Neuronal stem cell (in vitro differentiated cells): Measurements from ENCODE around the gene CACNA1C.
A peak's percentile ranks its signal among the peaks of the same experiment; 100 is the strongest.

Experiments
- DNase-seq: peaks from one replicate; pipeline ENCODE4 v3.0.0-alpha.2; 2013; ENCODE audit warnings: low spot score
- H2AFZ ChIP-seq: one replicate; pipeline ENCODE4 v1.6.1; 2013; ENCODE audit warnings: mild to moderate bottlenecking, low read length, inconsistent platforms
- H2AK5ac ChIP-seq: 2 replicates; pipeline ENCODE4 v1.6.1; 2013; ENCODE audit warnings: low read depth, mild to moderate bottlenecking, inconsistent platforms, low read length, moderate library complexity, mixed read lengths
- H2BK120ac ChIP-seq: 2 replicates; pipeline ENCODE4 v1.6.1; 2013; ENCODE audit warnings: low read depth, mild to moderate bottlenecking, inconsistent platforms, low read length, moderate library complexity, mixed read lengths
- H2BK12ac ChIP-seq: one replicate; pipeline ENCODE4 v1.6.1; 2013; ENCODE audit warnings: low read length, inconsistent platforms
- H2BK15ac ChIP-seq: 2 replicates; pipeline ENCODE4 v1.6.1; 2013; ENCODE audit warnings: mild to moderate bottlenecking, low read length, inconsistent platforms, mixed read lengths
- H2BK5ac ChIP-seq: one replicate; pipeline ENCODE4 v1.6.1; 2013; ENCODE audit warnings: inconsistent platforms, mild to moderate bottlenecking, low read length, moderate library complexity
- H3K14ac ChIP-seq: one replicate; pipeline ENCODE4 v1.6.1; 2013; ENCODE audit warnings: low read length, inconsistent platforms
- H3K18ac ChIP-seq: 2 replicates; pipeline ENCODE4 v1.6.1; 2013; ENCODE audit warnings: low read length, inconsistent platforms
- H3K23ac ChIP-seq: 2 replicates; pipeline ENCODE4 v1.6.1; 2013; ENCODE audit warnings: low read depth, mild to moderate bottlenecking, mixed read lengths, low read length, inconsistent platforms; ENCODE audit not compliant: poor library complexity
- H3K27ac ChIP-seq: replicated peaks from 3 replicates; pipeline ENCODE4 v1.5.1; 2013; ENCODE audit warnings: low read length, inconsistent platforms
- H3K27me3 ChIP-seq, 3 experiments: 2 replicates each; pipeline ENCODE4 v1.6.1; 2013; ENCODE audit warnings: low read length in 3 of 3, mild to moderate bottlenecking in 2 of 3, inconsistent platforms in 1 of 3, low read depth in 1 of 3, mixed read lengths in 1 of 3, moderate library complexity in 1 of 3; ENCODE audit not compliant: control insufficient read depth in 3 of 3, insufficient read depth in 3 of 3
- H3K36me3 ChIP-seq, 2 donors: replicated peaks in 1 of 2; 2 replicates each; pipeline ENCODE4 v1.6.1; 2013; ENCODE audit warnings: low read length in 2 of 2; ENCODE audit not compliant: control insufficient read depth in 2 of 2, insufficient read depth in 2 of 2
- H3K4ac ChIP-seq: 2 replicates; pipeline ENCODE4 v1.6.1; 2013; ENCODE audit warnings: inconsistent platforms, mild to moderate bottlenecking, low read length, moderate library complexity
- H3K4me1 ChIP-seq, 2 donors: 1 replicate in 1 of 2; 2 replicates in 1 of 2; pipeline ENCODE4 v1.6.1; 2013; ENCODE audit warnings: low read length in 2 of 2, low read depth in 1 of 2; ENCODE audit not compliant: control insufficient read depth in 2 of 2, insufficient read depth in 1 of 2
- H3K4me2 ChIP-seq: one replicate; pipeline ENCODE4 v1.6.1; 2013; ENCODE audit warnings: mild to moderate bottlenecking, low read length, inconsistent platforms; ENCODE audit not compliant: insufficient read depth, poor library complexity, severe bottlenecking
- H3K4me3 ChIP-seq, 2 donors: 2 replicates each; pipeline ENCODE4 v1.5.1; 2013; ENCODE audit warnings: low read length in 2 of 2, mild to moderate bottlenecking in 2 of 2, inconsistent platforms in 1 of 2, moderate library complexity in 1 of 2
- H3K79me1 ChIP-seq: one replicate; pipeline ENCODE4 v1.6.1; 2013; ENCODE audit warnings: low read depth, mild to moderate bottlenecking, inconsistent platforms, low read length, moderate library complexity
- H3K9ac ChIP-seq: one replicate; pipeline ENCODE4 v1.6.1; 2013; ENCODE audit warnings: mild to moderate bottlenecking, low read depth, low read length, inconsistent platforms; ENCODE audit not compliant: poor library complexity
- H3K9me3 ChIP-seq, 2 donors: replicated peaks in 1 of 2; 2 replicates each; pipeline versions ENCODE3 to v1.6.1; 2013; ENCODE audit warnings: low read length in 2 of 2, mild to moderate bottlenecking in 2 of 2, inconsistent platforms in 1 of 2, low read depth in 1 of 2, mixed read lengths in 1 of 2, moderate library complexity in 1 of 2; ENCODE audit not compliant: control insufficient read depth in 2 of 2, insufficient read depth in 1 of 2
- H4K8ac ChIP-seq: one replicate; pipeline ENCODE4 v1.6.1; 2013; ENCODE audit warnings: low read depth, mild to moderate bottlenecking, inconsistent platforms, low read length, moderate library complexity
- H4K91ac ChIP-seq: one replicate; pipeline ENCODE4 v1.6.1; 2013; ENCODE audit warnings: low read length, low read depth, mild to moderate bottlenecking, inconsistent platforms; ENCODE audit not compliant: poor library complexity
- WGBS, 2 donors: extraction: QIAGEN DNeasy Blood & Tissue Kit; methylation state at CpG; one replicate each; pipeline ENCODE4 v1.1.7; 2013; ENCODE audit warnings: missing lambda C conversion rate in 2 of 2, mixed read lengths in 1 of 2; ENCODE audit not compliant: insufficient read length in 2 of 2, insufficient replicate concordance in 1 of 2; ENCODE audit errors: extremely low coverage in 2 of 2; 5-methylcytosine and 5-hydroxymethylcytosine counted together

The CACNA1C gene

GRCh38 chr12:2312770-2313169 lies 260.0 kb downstream of the CACNA1C start:
- H3K4me1 ChIP-seq: peaks cover 0 to 5% of the 10 kb centered on the region in 2 donors
- H4K91ac ChIP-seq: no peak overlapping the region
- no CpG with 5 or more reads among the region's 1 CpG for WGBS, 2 donors
- H4K8ac ChIP-seq: no peak overlapping the region
- no peak overlapping the region for H3K23ac ChIP-seq
- no peak overlapping the region for H2BK5ac ChIP-seq
- no peak overlapping the region for H3K4me2 ChIP-seq
- no peak overlapping the region for H2AFZ ChIP-seq
- H3K9ac ChIP-seq: no peak overlapping the region
- no peak overlapping the region for H3K27ac ChIP-seq
- H2BK12ac ChIP-seq: no peak overlapping the region
- no peak overlapping the region for H3K14ac ChIP-seq
- no peaks in the 10 kb centered on the region for H3K36me3 ChIP-seq
- H3K27me3 ChIP-seq: no peaks in the 10 kb centered on the region
- no peak overlapping the region for H3K4me3 ChIP-seq
- no peak for DNase-seq
- no peak overlapping the region for H3K18ac ChIP-seq
- no peak overlapping the region for H2BK15ac ChIP-seq
- no peak overlapping the region for H2AK5ac ChIP-seq
- no peak overlapping the region for H2BK120ac ChIP-seq
- no peaks in the 10 kb centered on the region for H3K79me1 ChIP-seq
- H3K9me3 ChIP-seq: no peaks in the 10 kb centered on the region
- H3K4ac ChIP-seq: no peak overlapping the region

GRCh38 chr12:2314492-2314891 lies 261.7 kb downstream of the CACNA1C start:
- Histone ChIP-seq H3K4me1 (peaks cover 0 to 10% of the 10 kb centered on the region in 2 donors), H4K91ac (no peak overlapping the region), H4K8ac (no peak overlapping the region), H3K4me2 (no peak overlapping the region), H2BK12ac (no peak overlapping the region), H3K4me3 (no peak overlapping the region), H3K27me3 (no peaks in the 10 kb centered on the region), H3K9ac (no peak overlapping the region), H2BK120ac (no peak overlapping the region), H3K36me3 (no peaks in the 10 kb centered on the region), H3K27ac (no peak overlapping the region), H3K9me3 (no peaks in the 10 kb centered on the region), H3K18ac (no peak overlapping the region), H3K79me1 (peaks cover 2% of the 10 kb centered on the region), H3K4ac (no peak overlapping the region), H3K14ac (no peak overlapping the region), H2AK5ac (no peak overlapping the region), H3K23ac (no peak overlapping the region), H2BK15ac (no peak overlapping the region), H2BK5ac (no peak overlapping the region), H2AFZ (no peak overlapping the region)
- no CpG with 5 or more reads among the region's 2 CpGs for WGBS, 2 donors
- DNase-seq: no peak

- no peak overlapping the region for H3K23ac ChIP-seq
- H3K4me3 ChIP-seq: no peak overlapping the region
- no peak overlapping the region for H2AFZ ChIP-seq
- H2BK15ac ChIP-seq: no peak overlapping the region
- H3K18ac ChIP-seq: no peak overlapping the region
- H3K79me1 ChIP-seq: peaks cover 2% of the 10 kb centered on the region
- peak overlapping the region; percentile 57 for H3K27ac ChIP-seq
- no peak overlapping the region for H4K8ac ChIP-seq
- H2AK5ac ChIP-seq: no peak overlapping the region
- H3K27me3 ChIP-seq: no peaks in the 10 kb centered on the region
- no peak overlapping the region for H2BK120ac ChIP-seq
- H3K36me3 ChIP-seq: no peaks in the 10 kb centered on the region
- H2BK5ac ChIP-seq: no peak overlapping the region
- no peak overlapping the region for H3K4ac ChIP-seq
- no peak overlapping the region for H2BK12ac ChIP-seq
- no peak overlapping the region for H3K4me2 ChIP-seq
- H3K14ac ChIP-seq: no peak overlapping the region
- no CpG with 5 or more reads among the region's 11 CpGs for WGBS, 2 donors
- DNase-seq: no peak
- H4K91ac ChIP-seq: no peak overlapping the region
- H3K9me3 ChIP-seq: no peaks in the 10 kb centered on the region
- H3K4me1 ChIP-seq: peaks cover 0 to 11% of the 10 kb centered on the region in 2 donors
- H3K9ac ChIP-seq: no peak overlapping the region
Measured at GRCh38 chr12:2317772-2318171, 265.0 kb downstream of the CACNA1C start.

GRCh38 chr12:2318286-2318685 lies 265.5 kb downstream of the CACNA1C start:
- Histone ChIP-seq H4K91ac (no peak overlapping the region), H3K14ac (no peak overlapping the region), H3K23ac (no peak overlapping the region), H3K36me3 (no peaks in the 10 kb centered on the region), H3K27ac (peak overlapping the region; percentile 57), H3K9ac (no peak overlapping the region), H2BK5ac (no peak overlapping the region), H2AFZ (no peak overlapping the region), H3K27me3 (no peaks in the 10 kb centered on the region), H2BK120ac (no peak overlapping the region), H3K4me3 (no peak overlapping the region), H3K9me3 (no peaks in the 10 kb centered on the region), H3K4me2 (no peak overlapping the region), H4K8ac (no peak overlapping the region), H3K18ac (no peak overlapping the region), H3K4me1 (peaks cover 0 to 11% of the 10 kb centered on the region in 2 donors), H2BK12ac (no peak overlapping the region), H3K4ac (no peak overlapping the region), H3K79me1 (peaks cover 2% of the 10 kb centered on the region), H2BK15ac (no peak overlapping the region), H2AK5ac (no peak overlapping the region)
- no peak for DNase-seq
- WGBS, 2 donors: no CpG with 5 or more reads among the region's 8 CpGs
